Middle frontal gyrus (tissue), 1 donor: ENCODE results near the gene DSP.

Source experiments
- DNase-seq: peaks from one replicate; pipeline ENCODE4 v3.0.0-alpha.2; 2015; ENCODE audit warnings: low spot score; ENCODE audit errors: extremely low spot score

Gene DSP

GRCh38 chr6:7559651-7560385 lies 18.3 kb downstream of the DSP start:
- DNase-seq: no peak

- DNase-seq: no peak
Observed at GRCh38 chr6:7561153-7561964, 19.9 kb downstream of the DSP start.

GRCh38 chr6:7562769-7563168 lies 21.3 kb downstream of the DSP start:
- DNase-seq: no peak

GRCh38 chr6:7566107-7566506 lies 24.6 kb downstream of the DSP start:
- no peak for DNase-seq

GRCh38 chr6:7566617-7567173 lies 25.2 kb downstream of the DSP start:
- DNase-seq: no peak

- no peak for DNase-seq
Observed at GRCh38 chr6:7568021-7568420, 26.6 kb downstream of the DSP start.

- DNase-seq: no peak
Observed at GRCh38 chr6:7569082-7569481, 27.6 kb downstream of the DSP start.

DNA sequence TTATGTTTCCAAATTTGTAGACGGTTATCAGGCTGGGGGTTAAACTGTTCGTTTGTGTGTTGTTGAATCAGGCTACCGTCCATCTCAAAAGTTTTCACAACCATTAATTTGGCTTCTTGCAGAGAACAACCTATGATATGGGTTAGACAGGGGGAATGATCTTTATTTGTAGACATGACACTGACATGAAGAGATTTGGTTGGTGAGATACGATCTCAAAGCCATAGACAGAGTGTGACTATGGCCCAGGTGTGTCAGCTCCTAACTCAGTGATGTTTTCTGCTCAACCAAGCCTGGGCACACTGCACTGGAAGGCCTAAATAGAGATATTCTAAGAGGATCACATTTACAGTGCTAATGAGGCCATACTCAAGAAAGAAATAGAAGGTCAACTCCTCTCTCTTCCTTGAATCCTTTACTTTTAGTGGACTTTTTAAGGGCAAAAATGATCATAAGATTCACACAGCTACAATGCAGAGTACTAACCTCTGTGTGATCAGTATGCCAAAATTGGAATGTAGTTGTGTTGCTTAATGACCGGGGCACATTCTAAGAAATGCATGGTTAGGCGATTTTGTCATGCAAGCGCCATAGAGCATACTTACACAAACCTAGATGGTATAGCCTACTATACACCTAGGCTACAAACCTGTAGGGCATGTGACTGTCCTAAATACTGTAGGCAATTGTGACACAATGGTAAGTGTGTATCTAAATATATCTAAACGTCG lies 30.9 kb downstream of the DSP start:
- no peak for DNase-seq

GRCh38 chr6:7574500-7574899 lies 33.0 kb downstream of the DSP start:
- DNase-seq: no peak

DNA sequence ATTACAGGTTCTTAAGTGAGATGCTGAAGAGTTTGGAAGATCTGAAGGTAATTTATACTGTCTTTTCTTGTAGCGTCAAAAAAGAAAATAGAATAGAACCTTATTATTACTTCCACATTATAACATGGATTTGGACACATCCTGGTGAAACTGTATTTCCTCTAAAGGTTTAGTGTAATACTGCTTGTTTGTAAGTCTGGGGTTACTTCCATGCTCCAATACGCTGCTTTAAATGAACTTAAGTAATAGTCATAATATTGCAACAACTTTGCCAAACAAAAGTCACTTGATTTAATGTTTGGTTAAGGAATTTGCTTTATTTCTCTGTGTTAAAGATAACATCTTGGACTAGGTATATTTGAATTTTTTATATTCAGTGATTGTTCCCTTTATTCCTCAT lies 37.0 kb downstream of the DSP start:
- no peak for DNase-seq

DNA sequence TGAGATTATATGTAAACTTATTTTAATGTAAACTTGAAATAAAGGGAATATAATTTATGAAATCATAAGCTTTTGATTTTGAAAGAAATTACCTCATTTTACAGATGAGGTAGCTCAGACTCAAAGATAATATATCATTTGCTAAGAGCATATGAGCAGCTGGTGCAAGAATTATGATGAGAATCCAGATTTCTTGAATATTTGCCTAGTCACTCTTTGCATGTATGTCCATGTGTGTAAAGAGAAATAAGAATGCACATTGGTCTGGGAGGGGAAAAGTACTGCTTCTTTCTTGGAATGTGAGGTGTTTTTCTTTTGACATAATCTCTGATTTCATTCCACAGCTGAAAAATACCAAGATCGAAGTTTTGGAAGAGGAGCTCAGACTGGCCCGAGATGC lies 37.5 kb downstream of the DSP start:
- no peak for DNase-seq

DNA sequence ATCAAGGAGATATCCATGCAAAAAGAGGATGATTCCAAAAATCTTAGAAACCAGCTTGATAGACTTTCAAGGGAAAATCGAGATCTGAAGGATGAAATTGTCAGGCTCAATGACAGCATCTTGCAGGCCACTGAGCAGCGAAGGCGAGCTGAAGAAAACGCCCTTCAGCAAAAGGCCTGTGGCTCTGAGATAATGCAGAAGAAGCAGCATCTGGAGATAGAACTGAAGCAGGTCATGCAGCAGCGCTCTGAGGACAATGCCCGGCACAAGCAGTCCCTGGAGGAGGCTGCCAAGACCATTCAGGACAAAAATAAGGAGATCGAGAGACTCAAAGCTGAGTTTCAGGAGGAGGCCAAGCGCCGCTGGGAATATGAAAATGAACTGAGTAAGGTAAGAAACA lies 38.4 kb downstream of the DSP start:
- DNase-seq: no peak

- DNase-seq: no peak
Observed at GRCh38 chr6:7580537-7580926, 39.1 kb downstream of the DSP start.

- no peak for DNase-seq
Observed at GRCh38 chr6:7580927-7581618, 39.6 kb downstream of the DSP start.

GRCh38 chr6:7585287-7585930 lies 43.9 kb downstream of the DSP start:
- DNase-seq: no peak

DNA sequence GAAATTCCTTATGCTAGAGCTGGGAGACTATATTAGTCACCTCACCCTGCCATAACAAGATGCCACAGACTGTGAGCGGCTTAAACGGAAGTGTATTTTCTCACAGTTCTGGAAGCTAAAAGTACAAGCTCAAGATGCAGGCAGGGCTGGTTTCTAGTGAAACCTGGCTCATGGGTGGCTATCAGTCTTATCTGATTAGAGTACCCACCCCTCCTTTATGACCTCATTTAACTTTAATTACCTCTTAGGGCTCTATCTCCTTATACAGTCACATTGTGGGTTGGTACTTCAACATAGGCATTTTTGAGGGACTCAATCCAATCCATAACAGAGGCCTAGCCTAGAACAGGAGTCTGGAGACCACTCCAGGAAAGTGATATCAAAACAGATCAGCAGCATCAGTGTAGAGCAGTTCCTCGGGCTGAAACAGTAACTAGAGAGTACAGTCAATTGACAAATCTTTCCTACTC lies 46.2 kb downstream of the DSP start:
- no peak for DNase-seq

DNA sequence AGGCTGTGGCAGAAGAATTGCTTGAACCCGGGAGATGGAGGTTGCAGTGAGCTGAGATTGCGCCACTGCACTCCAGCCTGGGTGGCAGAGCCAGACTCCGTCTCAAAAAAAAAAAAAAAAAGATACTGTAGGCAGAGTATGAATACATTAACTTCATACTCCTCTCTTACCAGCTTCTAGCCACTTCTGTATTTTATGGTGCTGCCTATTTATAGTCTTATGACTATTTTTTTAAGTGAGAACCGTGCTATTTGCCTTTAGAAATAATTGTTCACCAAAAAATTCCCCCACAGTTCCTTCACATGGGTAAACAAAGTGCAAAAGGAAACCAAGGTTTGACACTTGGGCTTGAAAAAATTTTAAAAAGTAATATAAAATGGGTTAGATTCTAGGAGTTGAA lies 47.0 kb downstream of the DSP start:
- DNase-seq: no peak

- no peak for DNase-seq
Observed at GRCh38 chr6:7589221-7589620, 47.8 kb downstream of the DSP start.

DNA sequence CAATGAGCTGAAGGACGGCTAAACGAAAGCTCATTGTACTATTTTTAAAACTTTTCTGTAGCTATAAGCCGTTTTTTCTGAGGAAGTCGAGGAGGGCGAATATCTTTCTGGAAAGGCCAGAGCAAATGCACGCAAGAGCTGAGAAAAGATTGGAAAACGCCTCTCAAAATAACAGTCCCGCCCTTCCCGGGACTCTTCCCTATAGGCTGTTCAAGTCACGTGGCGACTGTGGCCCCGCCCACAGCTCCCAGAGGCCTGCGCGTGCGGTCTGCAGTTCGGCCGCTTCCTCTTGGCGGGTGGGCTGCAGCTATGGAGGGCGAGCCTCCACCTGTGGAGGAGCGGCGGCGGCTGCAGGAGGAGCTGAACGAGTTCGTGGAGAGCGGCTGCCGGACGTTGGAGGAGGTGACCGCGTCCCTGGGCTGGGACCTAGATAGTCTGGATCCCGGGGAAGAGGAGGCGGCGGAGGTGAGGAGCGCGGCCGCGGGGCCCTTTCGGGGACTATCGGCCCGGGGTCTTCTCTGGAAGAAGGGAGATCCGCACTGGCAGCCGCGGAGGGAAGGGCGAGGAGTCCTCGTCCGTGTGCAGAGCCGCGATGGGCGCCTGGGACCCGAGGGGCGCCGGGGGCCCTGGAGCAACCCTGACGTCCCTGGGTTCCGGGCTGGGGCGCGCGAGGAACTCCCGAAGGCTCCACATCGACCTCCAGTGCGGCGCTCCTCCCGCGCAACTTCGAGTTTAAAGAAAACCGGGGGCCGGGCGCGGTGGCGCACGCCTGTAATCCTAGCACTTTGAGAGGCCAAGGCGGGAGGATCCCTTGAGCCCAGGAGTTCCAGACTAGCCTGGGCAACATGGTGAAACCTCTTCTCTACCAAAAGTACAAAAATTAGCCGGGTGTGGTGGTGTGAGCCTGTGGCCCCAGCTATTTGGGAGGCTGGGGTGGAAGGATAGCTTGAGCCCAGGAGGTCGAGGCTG lies 48.8 kb downstream of the DSP start, which contains the start of gene SNRNP48:
Gene SNRNP48 (plus strand): TSS at position 250 of the 969 bp plus-strand sequence. CDS start 60 bp downstream, at position 310.
- DNase-seq: peak; percentile 89
